Activated gamma-delta T cell treated with Interleukin-2 at 50 U/mL for 16 hours (primary cell): Measurements from ENCODE around the gene MXRA8.
"Not testable (repeated sequence)": the region's sequence is repeated elsewhere in the genome, so short reads cannot be mapped to it uniquely, and the experiment has no call there.

Source experiments
- DNase-seq: peaks from one replicate; pipeline ENCODE4 v3.0.0-alpha.2; 2020

The MXRA8 gene

DNA sequence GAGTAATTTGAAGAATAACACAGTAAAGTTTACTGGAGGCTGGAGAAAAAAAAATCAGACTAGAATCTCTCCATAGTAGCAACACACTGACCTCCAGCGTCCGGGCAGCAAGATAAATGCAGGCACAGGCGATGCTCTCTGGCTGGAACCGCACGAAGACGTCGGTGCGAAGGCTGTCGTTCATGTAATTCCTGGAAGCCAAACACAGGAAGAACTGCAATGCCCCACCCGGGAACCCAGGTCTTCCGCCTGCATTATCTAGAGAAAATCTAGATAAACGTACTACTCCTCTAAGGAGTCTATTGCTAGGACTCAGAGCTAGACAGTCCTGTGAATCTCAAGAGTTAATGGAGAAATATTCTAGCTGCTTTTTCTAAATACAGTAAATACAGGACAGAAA is 32.3 kb upstream of the MXRA8 start:
- no peak for DNase-seq

DNA sequence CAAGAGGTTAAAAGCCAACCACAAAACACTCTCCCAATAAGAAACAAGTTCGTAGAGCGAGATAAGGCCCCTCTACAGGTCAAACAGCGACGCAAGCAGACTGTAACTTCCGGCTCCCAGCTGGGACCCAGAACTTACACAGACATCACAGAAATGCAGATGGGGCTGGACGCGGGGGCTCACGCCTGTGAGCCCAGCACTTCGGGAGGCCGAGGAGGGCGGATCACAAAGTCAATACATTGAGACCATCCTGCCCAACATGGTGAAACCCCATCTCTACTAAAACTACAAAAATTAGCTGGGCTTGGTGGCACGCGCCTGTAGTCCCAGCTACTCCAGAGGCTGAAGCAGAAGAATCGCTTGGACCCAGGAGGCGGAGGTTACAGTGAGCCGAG is 29.7 kb upstream of the MXRA8 start:
- DNase-seq, result no peak

GRCh38 chr1:1387098-1388077 is 29.0 kb upstream of the MXRA8 start:
- DNase-seq, result no peak

- no peak for DNase-seq
Measured at GRCh38 chr1:1385931-1386330, 27.6 kb upstream of the MXRA8 start.

DNA sequence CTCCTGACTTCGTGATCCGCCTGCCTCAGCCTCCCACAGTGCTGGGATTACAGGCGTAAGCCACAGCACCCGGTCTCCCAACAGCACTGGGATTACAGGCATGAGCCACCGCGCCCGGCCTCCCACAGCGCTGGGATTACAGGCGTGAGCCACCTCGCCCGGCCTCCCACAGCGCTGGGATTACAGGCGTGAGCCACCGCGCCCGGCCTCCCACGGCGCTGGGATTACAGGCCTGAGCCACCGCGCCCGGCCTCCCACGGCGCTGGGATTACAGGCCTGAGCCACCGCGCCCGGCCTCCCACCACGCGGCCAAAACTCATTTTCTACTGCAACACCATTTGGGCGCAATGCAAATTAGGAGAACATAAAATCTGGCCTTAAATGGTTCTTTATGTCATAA is 27.0 kb upstream of the MXRA8 start:
- DNase-seq, result not testable (repeated sequence)

DNA sequence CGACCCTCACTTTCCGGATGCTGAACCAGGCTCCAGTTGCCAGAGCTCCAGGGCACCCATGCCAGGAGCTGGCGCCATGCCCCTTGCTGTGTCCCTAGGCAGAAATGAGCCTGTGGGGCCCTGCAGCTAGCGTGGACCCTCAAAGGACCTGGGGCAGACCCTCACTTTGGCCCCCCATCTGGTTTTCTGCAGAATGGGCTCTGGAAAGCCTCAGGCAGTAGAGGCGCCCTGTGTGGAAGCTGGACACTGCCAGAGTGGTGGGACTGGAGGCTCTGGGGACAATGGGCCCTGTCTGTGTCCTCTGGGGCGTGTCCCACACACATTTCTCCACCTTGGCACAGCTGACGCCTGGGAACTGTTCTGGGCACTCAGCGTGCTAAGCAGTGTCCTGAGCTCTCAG is 22.9 kb upstream of the MXRA8 start:
- no peak for DNase-seq

- DNase-seq, result no peak
Measured at GRCh38 chr1:1380860-1381259, 22.5 kb upstream of the MXRA8 start.

- no peak for DNase-seq
Measured at GRCh38 chr1:1377540-1378205, 19.3 kb upstream of the MXRA8 start.

DNA sequence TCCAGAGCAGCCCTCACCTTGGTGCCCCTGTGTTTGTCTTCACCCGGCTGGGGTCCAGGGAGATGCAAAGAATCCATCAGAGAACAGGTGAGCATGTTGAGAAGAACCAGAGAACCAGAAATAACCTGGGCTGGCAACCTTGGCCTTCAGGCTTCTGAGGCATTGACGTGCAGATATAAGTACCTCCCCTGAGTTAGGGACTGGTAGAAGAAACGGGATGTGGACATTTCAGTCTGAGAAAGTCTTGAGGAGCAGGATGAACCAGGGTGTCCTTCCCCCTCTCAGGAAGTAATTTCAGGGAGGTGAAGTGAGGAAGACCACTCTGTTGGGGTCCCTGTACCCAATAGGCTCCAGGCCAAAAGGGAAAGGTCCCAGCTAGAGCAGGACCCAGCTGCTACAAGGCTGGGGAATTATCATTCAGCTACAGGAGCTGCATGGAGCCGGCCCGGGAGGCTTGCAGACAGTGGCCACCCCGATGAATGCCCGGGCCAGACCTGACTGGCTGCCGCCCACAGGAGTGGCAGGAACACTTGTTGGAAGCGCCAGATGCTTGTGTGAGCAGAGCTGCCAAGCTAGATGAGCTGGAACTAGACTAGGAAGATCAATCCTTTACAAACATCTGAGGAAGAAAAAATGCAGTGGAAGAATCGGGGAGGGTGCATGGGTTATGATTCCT is 18.3 kb upstream of the MXRA8 start:
- DNase-seq, result no peak

DNA sequence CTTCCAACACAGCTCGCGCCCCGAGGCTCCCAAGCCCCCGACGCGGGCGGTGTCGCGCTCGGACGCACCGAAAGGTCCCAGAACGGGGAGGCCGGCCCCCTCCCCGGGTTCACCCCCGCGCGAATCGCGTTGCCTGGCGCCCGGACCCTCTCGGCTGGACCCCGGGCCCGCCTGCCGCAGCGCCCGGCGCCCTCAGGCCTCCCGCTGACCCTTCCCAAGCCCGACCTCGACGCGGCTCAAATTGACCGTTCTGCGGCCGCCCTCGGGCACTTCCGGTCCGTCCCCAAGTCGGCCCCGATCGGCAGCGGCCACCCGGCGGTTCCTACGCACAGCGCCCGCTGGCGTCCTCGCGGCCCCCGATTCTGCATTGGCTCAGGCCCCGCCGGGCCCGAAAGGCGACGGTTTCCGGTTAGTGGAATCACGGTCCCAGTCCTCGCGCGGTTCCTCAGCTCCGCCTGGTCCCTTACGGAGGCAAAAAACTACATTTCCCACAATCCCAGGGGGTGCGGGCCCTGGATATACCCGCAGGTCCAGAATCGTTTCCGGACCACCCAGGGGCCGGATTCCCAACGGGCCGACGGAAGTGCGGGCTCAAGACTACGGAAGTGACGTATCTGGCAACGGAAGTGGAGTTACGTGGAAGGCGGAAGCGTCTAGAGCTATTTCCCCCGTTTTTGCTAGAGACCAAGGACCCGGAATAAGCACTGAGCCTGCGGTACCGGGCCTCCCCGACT is 16.7 kb upstream of the MXRA8 start, which contains the start of gene AURKAIP1:
Gene AURKAIP1, minus strand, starts transcription at position 279 of the 734 bp plus-strand sequence. CDS start 451 bp downstream, outside the sequence.
- peak; percentile 95 for DNase-seq

- DNase-seq, result peak; percentile 6
Measured at GRCh38 chr1:1374589-1374928, 16.2 kb upstream of the MXRA8 start.

- DNase-seq, result no peak
Measured at GRCh38 chr1:1373815-1374588, 15.6 kb upstream of the MXRA8 start.

- no peak for DNase-seq
Measured at GRCh38 chr1:1373051-1373814, 14.9 kb upstream of the MXRA8 start.

DNA sequence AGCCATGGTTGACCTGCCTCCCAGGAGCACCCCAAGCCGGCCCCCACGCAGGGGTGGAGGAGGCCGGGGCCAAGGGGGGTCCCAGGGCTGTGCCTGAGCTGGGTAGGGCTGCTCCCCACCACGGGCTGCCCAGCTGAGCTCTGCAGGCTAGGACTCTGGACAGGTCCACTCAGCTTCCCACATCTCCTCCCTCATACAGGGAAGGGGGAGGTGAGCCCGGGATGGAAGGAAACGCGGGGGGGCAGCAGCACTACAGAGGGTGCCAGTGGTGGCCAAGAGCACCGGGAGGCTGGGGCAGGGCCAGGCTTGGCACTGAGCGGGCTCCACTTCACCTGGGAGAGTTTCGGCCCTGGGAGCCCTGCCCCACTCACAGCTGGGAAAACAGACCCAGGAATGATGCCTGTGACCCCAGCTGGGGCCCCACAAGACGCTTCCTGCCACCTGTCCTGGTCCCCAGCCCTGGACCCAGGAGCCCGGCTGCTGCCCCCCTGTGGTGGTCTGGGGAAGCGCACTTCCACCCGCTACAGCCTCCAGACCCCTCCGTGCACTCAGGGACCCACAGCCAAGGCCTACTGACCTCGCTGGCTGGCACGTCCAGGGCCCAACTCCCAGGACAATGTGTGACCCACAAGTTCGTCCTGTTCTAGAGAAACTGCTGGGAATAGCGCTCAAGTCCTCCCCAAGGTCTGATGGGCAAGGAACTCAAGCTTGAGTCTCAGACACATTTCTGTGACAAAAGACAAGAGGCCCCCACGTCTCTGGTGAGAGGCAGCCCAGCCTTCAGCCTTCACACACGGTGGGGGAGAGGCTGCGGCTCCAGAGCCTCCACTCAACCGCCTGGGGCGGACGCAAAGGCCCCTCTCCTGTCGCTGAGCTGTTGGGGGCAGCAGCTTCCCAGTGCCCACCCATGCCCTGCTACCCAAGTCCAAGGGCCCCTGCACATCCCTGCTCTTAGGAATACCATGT is 13.7 kb upstream of the MXRA8 start:
- DNase-seq, result peak; percentile 78

- DNase-seq, result peak; percentile 58
Measured at GRCh38 chr1:1371364-1371745, 13.0 kb upstream of the MXRA8 start.

- DNase-seq, result no peak
Measured at GRCh38 chr1:1370771-1371300, 12.5 kb upstream of the MXRA8 start.

GRCh38 chr1:1370094-1370493 is 11.7 kb upstream of the MXRA8 start:
- not testable (repeated sequence) for DNase-seq

- DNase-seq, result no peak
Measured at GRCh38 chr1:1367315-1367714, 9.0 kb upstream of the MXRA8 start.

DNA sequence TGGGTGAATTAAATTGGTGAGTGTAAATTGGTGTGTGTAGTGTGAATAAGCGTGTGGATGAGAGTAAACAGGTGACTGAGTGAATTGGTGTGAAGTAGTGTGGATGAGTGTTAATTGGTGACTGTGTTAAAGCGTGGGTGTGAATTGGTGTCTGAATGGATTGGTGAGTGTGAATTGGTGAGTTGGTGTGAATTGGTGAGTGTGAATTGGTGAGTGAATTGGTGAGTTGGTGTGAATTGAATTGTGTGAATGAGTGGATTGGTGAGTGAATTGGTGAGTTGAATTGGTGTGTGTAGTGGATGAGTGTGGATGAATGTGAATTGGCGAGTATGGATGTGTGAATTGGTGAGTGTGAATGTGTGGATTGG is 8.3 kb upstream of the MXRA8 start:
- no peak for DNase-seq
